ENCODE measurements around the gene LSM2.
"Not testable (repeated sequence)": the region's sequence is repeated elsewhere in the genome, so short reads cannot be mapped to it uniquely, and the experiment has no call there.

Gene LSM2

DNA sequence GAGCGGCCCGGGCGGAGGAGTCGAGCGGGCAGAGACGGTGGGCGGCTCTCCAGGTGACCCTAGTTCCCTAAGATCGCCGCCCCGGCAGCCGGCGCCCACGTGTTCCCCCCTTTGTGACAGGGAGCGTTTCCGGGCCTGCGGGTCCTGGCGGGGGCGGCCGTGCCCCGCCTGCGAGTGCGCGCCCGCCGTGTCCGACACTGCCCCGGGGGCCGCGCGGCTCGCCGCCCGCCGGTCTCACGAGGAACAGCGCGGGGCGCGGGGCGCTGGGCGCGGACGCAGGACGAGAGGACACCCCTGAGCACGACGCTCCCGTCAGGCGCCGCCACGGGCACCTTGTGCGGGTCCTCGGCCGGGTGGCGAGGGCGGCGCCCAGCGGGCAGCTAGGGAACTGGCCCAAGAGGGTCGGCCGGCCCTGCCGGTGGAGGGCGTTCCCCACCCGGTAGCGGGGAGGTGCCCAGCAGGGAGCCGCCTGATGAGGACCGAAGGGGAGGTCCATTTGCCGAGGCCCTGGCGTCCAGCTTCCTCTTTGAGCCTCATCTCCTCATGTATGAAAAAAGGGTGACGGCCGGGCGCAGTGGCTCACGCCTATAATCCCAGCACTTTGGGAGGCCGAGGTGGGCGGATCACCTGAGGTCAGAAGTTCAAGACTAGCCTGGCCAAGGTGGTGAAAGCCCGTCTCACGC lies 11.0 kb downstream of the LSM2 start, which contains the start of gene VARS1:
VARS1 (minus strand) TSS at position 137 of the 683 bp plus-strand sequence. CDS start 535 bp downstream, outside the sequence.
- FAIRE-seq, result no peak

DNA sequence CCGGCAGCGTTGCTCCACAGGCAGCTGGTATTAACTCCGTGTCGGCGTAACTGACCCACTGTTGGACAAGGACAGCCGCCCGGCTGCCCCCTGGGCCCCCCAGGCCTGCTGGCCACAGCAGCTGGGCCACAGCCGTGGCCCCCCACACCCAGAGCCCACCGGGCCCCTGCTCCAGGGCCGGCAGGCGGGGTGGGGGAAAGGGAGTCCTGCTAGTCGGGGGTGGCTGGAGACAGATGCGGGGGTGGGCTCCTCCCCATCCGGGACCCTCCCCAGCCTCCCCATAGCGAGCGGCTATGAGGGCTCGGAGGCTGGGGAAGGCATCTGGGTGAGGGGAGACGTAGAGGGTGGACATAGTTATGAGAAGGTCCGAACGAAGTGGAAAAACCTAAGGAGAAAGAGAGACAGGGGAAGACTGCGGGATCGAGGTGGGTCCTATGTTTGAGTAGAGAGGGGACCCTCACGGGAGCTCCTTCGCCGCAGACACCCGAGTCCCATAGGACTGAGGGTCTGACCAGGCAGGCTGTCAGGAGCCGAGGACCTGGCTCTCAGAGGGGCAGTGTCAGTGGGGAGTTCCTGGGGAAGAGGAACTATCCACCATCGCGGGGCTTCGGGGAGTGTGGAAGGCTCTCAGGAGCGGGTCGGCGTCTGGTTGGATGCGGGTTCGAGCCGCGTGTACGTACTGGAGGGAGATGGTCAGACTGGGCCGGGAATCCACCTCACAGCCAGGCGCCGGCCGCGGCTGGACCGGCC lies 11.7 kb downstream of the LSM2 start:
- no peak for FAIRE-seq

DNA sequence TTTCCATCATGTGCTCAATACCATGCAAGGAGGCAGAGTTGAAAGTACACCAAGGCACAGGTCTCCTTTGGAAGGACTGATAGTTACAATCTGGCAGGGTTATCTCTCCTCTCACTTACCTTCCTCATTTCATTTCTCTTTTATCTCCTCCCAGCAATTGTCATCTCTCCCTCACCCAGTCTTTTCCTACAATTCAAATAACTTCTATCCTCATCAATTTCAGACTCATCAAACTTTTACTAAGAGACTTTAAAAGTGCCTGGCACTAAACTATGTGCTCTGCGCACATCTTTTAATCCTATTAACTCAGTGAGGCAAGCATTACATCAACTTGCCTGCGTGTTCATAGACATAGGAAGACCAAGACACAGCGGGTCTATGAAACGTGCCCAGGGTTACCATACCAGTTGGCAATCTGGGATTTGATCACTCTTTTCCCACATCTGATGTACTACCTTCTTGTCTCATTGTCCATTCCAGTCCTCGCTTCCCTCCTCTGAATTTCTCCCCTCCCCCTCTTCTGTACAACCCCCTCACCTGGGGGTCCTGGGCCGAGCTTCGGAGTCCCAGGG lies 12.4 kb downstream of the LSM2 start:
- no peak for FAIRE-seq

DNA sequence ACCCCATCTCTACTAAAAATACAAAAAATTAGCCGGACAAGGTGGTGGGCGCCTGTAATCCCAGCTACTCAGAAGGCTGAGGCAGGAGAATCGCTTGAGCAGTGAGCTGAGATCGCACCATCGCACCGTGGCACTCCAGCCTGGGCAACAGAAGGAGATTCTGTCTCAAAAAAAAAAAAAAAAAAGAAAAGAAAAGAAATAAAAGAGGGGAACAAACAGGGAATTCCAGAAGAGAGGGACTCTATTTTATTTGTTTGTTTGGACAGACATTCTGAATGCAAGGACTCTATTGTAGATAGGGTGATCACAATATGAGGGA lies 12.9 kb downstream of the LSM2 start:
- not testable (repeated sequence) for FAIRE-seq

DNA sequence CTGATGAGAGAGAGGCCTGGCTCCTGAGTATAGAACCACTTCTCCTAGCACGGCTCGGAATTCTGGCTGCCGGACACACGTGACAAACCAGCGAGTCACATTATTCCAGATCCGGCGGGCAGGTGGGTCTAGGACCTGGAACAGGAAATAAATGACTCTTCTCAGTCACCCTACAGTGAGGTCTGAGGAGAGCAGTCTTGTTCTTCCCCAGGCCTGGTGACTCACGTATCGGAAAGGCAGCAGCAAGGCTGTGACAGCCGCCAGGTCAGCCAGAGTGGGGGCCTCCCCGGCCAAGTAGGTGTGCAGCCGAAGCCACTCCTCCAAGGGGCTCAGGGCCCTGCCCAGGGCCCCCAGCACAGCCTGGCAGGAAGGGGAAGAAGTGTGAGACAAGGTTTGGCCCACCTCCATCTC lies 14.0 kb downstream of the LSM2 start:
- no peak for FAIRE-seq

DNA sequence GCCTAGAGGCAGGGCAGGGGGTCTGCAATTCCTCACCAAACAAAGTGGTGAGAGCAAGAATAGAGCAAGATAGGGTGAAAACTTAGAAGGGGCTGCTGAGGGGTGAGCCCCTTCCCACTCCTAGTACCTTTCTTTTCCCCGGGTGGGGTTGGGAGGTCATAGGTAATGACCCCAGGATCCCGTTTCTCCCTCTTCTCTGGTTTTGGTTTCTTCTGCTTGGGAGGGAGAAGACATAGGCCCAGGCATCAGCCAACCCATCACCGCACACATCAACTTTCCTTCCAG lies 14.7 kb downstream of the LSM2 start:
- no peak for FAIRE-seq

DNA sequence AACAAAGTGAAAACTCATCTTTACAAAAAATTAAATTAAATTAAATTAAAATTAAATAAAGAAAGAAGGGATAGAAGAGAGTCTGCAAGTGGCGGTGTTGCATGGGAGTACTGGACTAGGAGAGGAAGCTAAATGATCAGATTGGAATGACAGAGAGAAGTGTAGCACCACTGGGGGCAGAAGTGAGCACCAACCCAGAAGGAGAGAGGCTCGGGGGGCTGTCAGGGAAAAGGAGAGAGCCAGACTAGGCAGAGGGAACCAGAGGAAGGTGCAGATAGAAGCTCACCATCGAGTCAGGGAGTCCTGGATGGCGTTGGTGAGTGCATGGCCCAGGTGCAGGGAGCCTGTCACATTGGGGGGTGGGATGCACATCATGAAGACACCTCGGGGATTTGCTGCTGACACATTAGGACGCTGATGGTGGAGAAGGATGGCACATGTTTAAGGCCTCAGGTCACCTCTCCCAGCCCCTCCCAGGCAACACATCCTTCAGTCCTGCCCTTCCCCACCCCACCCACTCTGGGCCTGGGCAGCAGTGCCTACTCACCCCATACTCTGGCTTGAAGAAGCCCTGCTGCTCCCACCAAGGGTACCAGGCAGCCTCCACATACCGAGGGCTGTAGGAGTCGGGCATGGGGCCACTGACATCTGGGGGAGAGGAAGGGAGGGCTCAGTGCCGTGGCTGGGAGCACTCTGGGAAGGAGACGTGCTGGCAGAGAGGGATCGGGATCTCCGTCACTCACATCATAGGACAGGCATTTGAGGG lies 15.3 kb downstream of the LSM2 start:
- FAIRE-seq, result no peak

DNA sequence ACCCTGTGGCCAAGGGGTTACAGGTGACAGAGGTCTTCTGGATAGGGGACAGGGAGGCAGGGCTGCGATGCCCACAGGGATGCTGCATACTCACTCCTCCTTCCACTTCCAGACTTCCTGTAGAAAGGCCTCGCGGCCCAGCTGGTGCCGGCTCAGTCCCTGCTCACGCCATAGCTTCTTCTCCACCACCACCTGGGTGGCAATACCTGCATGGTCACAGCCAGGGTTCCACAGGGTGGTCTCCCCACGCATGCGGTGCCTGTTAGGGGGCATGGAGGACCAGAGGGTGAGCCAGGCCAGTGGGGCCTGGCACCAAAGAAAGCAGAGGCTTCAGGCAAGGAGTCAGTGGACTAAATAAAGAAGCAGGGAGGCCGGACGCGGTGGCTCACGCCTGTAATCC lies 21.3 kb downstream of the LSM2 start:
- FAIRE-seq, result no peak

DNA sequence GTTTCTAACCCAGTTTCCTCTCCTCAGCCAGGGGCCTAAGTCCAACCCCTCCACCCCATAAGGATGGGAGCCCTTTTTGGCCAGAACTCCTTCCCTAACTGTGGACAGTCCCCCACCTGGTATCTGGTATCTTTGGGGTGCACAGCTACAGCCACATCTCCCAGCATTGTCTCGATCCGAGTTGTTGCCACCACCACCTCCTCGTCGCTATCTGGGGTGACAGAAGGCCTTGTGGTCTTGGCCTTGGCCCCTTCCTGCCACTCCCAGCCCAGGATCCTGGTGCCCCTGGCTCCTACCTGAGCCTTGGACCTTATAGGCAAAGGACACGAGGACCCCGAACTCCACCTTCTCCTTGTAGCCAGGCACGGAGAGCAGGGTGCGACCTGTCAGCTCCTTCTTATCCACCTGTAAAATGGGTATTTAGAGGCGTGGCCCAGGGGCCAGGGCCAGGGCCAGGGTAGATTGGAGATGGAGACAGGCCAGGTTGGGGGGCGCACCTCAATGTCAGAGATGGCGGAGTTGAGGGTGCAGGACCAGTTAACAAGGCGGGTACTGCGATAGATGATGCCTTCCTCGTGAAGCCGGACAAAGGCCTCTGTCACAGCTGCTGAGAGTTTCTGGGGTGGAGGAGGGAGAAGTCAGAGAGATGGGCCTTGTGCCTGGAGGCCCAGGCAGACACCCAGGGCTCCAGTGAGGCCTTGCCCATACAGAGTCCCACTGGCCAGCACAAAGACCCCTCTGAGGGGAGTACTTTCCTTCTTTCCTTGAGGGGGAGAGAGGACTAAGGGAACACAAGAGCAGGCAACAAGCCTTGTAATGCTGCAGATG lies 22.5 kb downstream of the LSM2 start:
- FAIRE-seq, result no peak

DNA sequence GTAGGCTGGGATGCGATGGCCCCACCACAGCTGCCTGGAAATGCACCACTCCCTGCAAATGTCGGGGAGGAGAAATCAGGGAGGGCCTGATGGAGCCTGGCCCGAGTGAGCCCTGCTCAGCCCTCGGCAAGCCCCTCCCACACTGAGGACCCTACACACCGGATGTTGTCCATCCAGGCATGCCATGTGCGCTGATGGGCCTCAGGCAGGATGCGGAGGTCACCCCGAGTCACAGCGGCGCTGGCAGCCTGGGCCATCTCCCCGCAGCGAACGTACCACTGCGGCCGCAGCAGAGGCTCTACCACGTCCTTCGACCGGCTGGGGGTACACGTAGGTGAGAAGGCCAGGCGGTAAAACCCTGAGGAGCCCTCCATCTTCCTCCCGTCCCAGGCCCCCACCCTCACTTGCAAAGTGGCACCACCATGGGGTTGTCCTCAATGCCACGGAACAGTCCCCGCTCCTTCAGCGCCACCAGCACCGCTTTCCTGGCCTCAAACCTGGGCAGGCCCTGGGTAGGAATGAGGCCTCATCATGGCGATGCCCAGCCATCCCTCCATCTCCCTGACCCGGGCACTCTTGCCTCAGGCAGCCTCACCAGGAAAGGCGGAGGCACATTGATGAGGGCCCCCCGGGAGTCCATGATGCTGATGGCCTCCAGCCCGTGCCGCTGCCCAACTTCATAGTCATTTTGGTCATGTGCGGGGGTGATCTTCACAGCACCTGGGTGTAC lies 24.5 kb downstream of the LSM2 start:
- FAIRE-seq, result no peak

DNA sequence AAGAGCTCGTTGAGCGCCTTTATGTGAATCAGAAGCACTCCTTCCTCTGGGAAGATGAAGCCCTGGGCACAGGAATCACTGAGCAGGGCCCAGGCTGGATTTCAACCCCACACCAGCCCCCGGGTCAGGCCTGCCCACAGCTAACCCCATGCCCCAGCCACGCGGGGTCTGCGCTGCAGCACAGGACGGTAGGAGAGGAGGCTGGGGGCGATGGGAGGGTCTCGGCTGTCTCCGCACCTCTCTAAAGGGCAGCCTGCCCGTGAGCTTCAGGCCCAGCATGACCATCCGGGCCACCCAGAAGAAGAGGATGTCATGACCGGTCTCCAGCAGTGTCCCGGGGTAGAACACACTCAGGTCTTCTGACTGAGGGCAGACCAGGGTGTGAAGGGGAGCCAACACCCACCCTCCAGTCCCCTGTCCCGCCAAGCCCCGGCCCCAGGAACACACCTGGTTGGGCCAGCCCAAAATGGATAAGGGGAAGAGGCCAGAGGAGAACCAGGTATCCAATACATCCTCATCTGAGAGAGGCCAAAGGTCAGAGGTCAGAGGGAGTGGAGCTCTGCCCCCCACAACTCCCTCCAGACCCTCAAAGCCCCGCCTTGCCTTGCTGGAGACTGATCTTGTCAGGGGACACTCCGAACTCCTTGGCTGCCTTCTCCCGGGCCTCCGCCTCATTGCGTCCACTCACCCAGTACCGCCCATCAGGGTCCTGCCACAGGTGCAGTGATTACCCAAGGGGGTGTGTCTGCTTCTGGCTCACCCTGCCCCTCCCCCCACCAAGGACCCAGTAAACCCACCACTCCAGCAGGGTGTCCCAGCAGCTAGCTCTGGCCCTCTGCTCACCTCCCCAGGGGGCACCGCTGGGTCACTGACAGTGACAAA lies 25.3 kb downstream of the LSM2 start:
- FAIRE-seq, result no peak

DNA sequence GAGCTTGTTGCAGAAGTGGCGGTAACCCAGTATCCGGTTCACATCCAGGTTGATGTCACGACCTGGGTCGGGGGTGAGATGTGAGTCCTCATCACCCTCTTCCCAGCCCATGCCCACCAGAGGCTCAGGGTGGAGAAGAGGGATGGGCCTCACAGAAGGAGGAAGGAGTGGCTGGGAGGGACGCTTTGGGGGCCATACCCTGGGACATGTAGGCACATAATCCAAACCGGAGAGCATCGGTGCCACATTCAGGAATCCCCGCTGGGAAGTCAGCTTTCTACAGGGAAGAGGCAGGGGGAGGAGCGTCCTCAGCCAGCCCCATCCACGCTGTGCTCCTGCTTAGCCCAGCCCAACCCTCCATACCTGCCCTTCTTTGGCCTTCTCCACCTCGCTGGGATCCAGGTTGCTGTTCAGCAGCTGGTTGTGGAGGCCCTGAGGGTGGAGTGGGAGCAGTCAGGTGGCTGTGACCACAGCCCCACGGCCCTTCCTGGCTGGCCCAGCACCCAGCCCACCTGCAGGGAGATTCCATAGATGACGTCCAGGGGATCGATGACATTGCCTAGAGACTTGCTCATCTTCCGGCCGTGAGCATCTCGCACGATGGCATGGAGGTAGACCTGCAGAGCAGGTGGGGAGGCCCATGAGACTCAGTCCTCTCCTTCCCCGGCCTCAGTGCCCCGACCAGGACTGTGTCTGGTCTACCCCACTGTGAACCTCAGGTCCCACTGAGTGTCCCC lies 26.1 kb downstream of the LSM2 start:
- FAIRE-seq, result no peak

DNA sequence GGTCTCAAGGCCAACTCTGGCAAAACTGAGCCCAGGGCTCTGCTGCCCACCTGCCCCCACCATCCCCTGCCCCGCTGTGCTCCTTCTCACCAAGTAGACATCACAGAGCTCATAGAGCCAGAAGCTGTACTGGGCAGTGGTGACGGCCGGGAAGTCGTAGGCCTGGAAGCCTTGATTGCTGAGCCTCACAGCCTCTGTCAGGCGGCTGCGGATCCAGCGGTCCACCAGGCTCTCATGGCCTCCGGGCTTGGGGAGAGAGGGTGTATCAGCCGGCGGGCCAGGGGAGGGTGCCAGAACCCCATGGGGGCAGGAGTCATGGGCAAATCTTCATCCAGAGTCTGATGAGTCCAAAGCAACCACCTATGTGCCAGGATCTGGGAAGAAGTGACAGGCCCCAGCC lies 26.9 kb downstream of the LSM2 start:
- FAIRE-seq, result no peak

DNA sequence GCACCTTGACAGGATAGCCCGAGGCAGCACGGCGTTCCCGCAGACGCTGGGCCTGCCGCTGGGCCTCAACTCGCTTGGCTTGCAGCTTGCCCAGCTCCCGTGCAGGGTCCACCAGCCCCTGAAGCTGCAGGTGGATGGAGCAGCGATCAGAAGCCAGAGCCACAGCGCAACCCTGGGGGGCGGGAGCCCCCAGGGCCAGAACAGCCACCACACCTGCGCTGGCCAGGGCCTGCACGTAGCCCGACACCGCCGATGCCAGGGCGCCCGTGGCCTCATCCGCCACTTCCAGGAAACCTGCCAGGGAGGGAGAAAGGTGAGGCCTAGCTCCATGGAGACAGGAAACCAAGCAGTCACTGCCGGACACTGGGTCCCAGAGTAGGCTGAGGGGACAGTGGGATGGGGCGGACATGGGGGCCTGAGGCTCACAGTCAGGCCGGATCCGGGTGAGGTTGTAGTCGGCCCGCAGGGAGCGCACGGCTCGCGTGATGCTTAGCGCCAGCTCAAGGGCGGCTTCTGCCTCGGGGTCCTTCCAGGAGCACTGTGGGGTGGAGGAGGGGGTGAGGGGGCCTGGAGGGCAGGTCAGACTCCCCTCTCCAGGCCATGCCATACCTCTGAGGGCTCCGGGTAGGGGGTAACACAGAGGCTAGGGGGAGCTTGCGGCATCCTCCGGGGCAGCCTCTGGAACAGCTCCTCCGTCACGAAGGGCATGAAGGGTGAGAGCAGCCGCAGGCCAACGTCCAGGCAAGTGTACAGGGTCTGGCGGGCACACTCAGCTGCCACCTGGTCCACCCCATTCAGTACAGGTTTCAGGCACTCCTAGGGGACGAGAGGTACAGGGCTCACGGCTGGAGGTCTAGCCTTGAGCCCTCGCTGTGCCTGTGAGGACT lies 27.5 kb downstream of the LSM2 start:
- no peak for FAIRE-seq

DNA sequence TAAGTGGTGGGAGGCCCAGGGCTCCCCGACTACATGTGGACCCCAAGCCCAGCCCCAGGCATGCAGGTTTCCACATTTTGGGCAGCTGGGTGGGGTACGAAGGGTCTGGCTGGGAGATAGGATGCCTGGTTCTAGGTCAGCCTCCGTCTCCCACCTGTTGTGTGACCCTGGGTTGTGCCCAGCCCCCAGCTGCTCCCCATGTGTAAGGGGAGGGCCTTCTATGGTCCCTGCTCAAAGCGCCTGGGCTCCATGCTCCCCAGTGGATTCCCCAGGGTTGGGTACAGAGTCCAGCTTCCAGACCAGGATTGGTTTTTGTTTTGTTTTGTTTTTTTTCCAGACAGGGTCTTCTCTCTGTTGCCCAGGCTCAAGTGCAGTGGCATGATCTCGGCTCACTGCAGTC lies 28.6 kb downstream of the LSM2 start:
- FAIRE-seq, result no peak

DNA sequence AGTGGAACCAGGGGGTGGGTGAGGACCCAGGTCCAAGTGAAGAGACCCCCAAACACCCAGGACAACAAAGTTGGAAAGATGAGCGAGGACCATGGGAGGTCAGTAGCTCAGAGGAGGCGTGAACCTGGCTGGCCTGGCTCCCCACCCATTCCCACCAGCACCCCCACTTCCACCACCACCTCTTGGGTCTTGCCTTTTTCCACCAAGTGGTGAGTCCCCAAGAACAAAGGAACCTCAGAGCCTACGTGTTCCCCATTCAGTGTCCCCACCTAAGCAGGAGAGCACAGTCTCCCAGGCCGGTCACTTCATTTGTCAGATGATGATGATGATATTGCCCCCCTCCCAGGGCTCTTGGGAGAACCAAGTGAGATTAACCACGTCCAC lies 29.1 kb downstream of the LSM2 start:
- no peak for FAIRE-seq

DNA sequence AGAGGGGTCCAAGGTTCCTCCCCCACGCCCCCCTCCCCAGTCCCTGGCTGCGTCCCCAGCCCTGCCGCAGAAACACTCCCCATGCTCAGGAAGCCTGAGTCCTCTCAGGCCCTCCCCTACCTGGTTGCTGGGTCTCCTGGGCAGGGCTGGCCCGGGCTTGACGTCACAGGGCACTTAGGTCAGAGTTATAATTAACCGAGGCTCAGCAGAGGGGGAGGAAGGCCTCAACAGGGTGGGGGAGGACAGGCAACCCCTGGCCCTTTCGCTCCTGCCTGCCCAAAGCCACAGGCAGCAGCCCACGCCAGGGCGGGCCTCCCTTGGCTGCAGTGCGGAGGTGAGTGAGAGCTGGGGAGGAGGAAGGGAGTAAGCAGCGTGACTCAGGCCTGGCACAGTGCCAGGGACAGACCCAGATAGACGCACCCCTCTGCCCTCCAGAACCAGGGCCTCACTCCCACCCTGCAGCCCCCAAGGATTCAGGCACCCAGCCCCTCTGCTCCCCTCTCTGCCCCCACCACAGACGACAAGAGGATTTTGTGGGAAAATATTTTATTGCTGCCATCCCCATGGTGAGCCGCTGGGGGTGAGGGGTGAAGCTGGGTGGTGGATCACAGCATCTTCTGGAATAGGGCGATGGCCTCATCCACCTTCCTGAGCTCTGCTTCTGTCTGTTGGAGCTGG lies 29.6 kb downstream of the LSM2 start, which contains the start of gene VWA7:
VWA7 (minus strand) TSS at position 340 of the 678 bp plus-strand sequence. CDS start 549 bp downstream, outside the sequence.
- no peak for FAIRE-seq

DNA sequence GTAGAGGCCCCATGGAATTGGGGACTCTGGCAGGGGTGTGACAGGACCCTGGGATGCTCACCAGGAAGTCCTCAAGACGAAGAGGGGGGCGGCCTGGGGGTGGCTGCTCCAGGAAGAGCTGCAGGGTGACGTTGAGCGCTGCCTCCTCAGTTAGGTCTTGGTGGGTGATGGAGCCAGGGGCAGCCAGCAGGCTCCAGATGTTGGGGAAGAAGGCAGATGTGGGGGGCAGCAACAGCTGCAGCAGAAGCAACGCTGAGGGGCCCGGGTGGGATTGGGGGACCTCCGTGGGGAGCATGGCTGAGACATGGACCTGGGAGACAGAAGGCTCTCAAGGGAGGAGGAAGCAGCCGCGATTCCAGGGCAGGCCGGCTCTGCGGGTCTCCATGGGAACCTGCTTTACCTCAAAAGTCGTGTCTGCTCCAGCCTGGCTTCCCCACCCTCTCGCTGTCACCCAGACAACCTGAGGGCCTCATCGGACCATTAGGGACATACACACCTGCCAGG lies 30.2 kb downstream of the LSM2 start:
- no peak for FAIRE-seq

Measured in TTC549 (cell line).